ENCODE data around the gene ANKRD39. TPM values are rescaled to one million over a fixed set of nuclear protein-coding genes. Genes with fewer than 3 reads are reported as not detected.

Gene ANKRD39
- total RNA-seq, 1 experiment from 2014 or later = 25.3 TPM

GRCh38 chr2:96821113-96821675 is 36.6 kb downstream of the ANKRD39 start:
- CTCF ChIA-PET = no interaction called here
- Histone ChIP-seq H3K27me3 (replicated peaks; ENCODE audit: insufficient read depth, low read depth, low read length, poor library complexity) (no peaks in the 10 kb centered on the region), H3K4me1 (ENCODE audit: insufficient read depth, low read length, poor library complexity, severe bottlenecking) (no peaks in the 10 kb centered on the region), H3K27ac (ENCODE audit: low read depth, low read length, poor library complexity, severe bottlenecking) (no peak overlapping the region), H3K9me3 (ENCODE audit: low read depth, low read length, poor library complexity, severe bottlenecking) (no peaks in the 10 kb centered on the region), H3K4me3 (ENCODE audit: low read depth, low read length, poor library complexity, severe bottlenecking) (no peak overlapping the region), H3K36me3 (ENCODE audit: insufficient read depth, low read length, poor library complexity, severe bottlenecking) (peaks cover 5% of the 10 kb centered on the region)
- DNase-seq (ENCODE audit: low spot score) = no peak
- BruUV-seq (replicated peaks) = no TSS peak
- intact Hi-C loops (cut with micrococcal nuclease; ENCODE audit: unreplicated experiment) = no loop called here
- no peak for TF ChIP-seq CTCF (conservative IDR thresholded peaks at IDR 0.05; ENCODE audit: low read depth, low read length)
- TF ChIP-seq EZH2 (IDR thresholded peaks at IDR 0.05; ENCODE audit: borderline replicate concordance, low read depth, low read length, poor library complexity, severe bottlenecking) = no peak
- POLR2A ChIA-PET (ENCODE audit: low non-redundant PET) = interaction anchor here (0.6 kb wide), 1 partner anchor 45 kb away, joined by 6 read pairs; no protein-coding TSS in a partner anchor

- Histone ChIP-seq H3K4me3 (ENCODE audit: low read depth, low read length, poor library complexity, severe bottlenecking) (no peak overlapping the region), H3K9me3 (ENCODE audit: low read depth, low read length, poor library complexity, severe bottlenecking) (no peaks in the 10 kb centered on the region), H3K27me3 (replicated peaks; ENCODE audit: insufficient read depth, low read depth, low read length, poor library complexity) (no peaks in the 10 kb centered on the region), H3K36me3 (ENCODE audit: insufficient read depth, low read length, poor library complexity, severe bottlenecking) (peaks cover 5% of the 10 kb centered on the region), H3K4me1 (ENCODE audit: insufficient read depth, low read length, poor library complexity, severe bottlenecking) (no peaks in the 10 kb centered on the region), H3K27ac (ENCODE audit: low read depth, low read length, poor library complexity, severe bottlenecking) (no peak overlapping the region)
- no TSS peak for BruUV-seq (replicated peaks)
- POLR2A ChIA-PET (ENCODE audit: low non-redundant PET) = no interaction called here
- intact Hi-C loops (cut with micrococcal nuclease; ENCODE audit: unreplicated experiment) = loop anchor here (5.0 kb wide), 1 partner anchor 142 kb away; no protein-coding TSS in a partner anchor
- TF ChIP-seq EZH2 (IDR thresholded peaks at IDR 0.05; ENCODE audit: borderline replicate concordance, low read depth, low read length, poor library complexity, severe bottlenecking) (no peak), CTCF (conservative IDR thresholded peaks at IDR 0.05; ENCODE audit: low read depth, low read length) (no peak)
- no peak for DNase-seq (ENCODE audit: low spot score)
- CTCF ChIA-PET = no interaction called here
Measured at GRCh38 chr2:96819876-96820511, 37.8 kb downstream of the ANKRD39 start.

GRCh38 chr2:96819128-96819875 is 38.5 kb downstream of the ANKRD39 start:
- Histone ChIP-seq H3K4me3 (ENCODE audit: low read depth, low read length, poor library complexity, severe bottlenecking) (no peak overlapping the region), H3K9me3 (ENCODE audit: low read depth, low read length, poor library complexity, severe bottlenecking) (no peaks in the 10 kb centered on the region), H3K27me3 (replicated peaks; ENCODE audit: insufficient read depth, low read depth, low read length, poor library complexity) (no peaks in the 10 kb centered on the region), H3K4me1 (ENCODE audit: insufficient read depth, low read length, poor library complexity, severe bottlenecking) (no peaks in the 10 kb centered on the region), H3K36me3 (ENCODE audit: insufficient read depth, low read length, poor library complexity, severe bottlenecking) (peaks cover 5% of the 10 kb centered on the region), H3K27ac (ENCODE audit: low read depth, low read length, poor library complexity, severe bottlenecking) (no peak overlapping the region)
- no TSS peak for BruUV-seq (replicated peaks)
- no peak for DNase-seq (ENCODE audit: low spot score)
- POLR2A ChIA-PET (ENCODE audit: low non-redundant PET) = no interaction called here
- no peak for TF ChIP-seq EZH2 (IDR thresholded peaks at IDR 0.05; ENCODE audit: borderline replicate concordance, low read depth, low read length, poor library complexity, severe bottlenecking)
- TF ChIP-seq CTCF (conservative IDR thresholded peaks at IDR 0.05; ENCODE audit: low read depth, low read length) = no peak
- intact Hi-C loops (cut with micrococcal nuclease; ENCODE audit: unreplicated experiment) = loop anchor here (5.0 kb wide), 1 partner anchor 143 kb away; no protein-coding TSS in a partner anchor
- CTCF ChIA-PET = no interaction called here

Data from A673 (cell line).